LNCaP clone FGC (cell line): ENCODE data around the gene CRISPLD2.

Experiments
- DNase-seq: peaks from one replicate; pipeline ENCODE4 v3.0.0-alpha.2; 2011; ENCODE audit warnings: low read depth
- H3K4me3 ChIP-seq: 2 replicates; pipeline ENCODE4 v1.5.1; 2011; ENCODE audit warnings: mild to moderate bottlenecking, low read depth, low read length, control low read depth
- TF ChIP-seq, protein P1 (sequence below): IDR thresholded peaks from 2 replicates; pipeline ENCODE4 v1.5.1; 2012; ENCODE audit warnings: mild to moderate bottlenecking; ENCODE audit not compliant: control insufficient read depth, insufficient read depth; ENCODE audit errors: extremely low read depth

CRISPLD2 gene

DNA sequence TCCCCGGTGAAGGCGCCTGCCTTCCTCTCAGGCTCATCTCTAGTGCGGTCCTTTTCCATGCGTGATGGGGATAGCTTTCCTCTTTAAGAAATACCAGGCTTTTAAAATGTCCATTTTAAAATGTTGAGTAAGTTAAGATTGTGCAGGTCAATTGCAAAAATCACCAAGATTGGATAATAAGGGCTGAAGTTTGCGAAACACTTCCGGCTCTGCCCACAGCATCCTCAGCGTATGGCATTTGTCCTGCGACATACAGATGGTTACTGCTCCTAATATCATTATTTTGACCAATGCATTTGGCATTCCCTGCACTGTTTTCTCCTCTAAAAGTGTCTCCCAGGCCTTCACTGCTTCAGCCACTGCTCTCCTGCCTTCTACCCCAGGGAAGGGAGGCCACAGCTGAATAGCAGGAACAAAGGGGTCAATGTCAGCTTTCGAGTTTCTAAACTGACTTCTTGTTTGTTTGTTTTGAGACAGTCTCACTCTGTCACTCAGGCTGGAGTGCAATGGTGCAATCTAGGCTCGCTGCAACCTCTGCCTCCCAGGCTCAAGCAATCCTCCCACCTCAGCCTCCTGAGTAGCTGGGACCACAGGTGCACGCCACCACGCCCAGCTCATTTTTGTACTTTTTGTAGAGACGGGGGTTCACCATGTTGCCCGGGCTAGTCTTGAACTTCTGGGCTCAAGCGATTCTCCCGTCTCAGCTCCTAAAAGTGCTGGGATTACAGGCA lies 91.9 kb downstream of the CRISPLD2 start:
- TF ChIP-seq, protein P1, sequence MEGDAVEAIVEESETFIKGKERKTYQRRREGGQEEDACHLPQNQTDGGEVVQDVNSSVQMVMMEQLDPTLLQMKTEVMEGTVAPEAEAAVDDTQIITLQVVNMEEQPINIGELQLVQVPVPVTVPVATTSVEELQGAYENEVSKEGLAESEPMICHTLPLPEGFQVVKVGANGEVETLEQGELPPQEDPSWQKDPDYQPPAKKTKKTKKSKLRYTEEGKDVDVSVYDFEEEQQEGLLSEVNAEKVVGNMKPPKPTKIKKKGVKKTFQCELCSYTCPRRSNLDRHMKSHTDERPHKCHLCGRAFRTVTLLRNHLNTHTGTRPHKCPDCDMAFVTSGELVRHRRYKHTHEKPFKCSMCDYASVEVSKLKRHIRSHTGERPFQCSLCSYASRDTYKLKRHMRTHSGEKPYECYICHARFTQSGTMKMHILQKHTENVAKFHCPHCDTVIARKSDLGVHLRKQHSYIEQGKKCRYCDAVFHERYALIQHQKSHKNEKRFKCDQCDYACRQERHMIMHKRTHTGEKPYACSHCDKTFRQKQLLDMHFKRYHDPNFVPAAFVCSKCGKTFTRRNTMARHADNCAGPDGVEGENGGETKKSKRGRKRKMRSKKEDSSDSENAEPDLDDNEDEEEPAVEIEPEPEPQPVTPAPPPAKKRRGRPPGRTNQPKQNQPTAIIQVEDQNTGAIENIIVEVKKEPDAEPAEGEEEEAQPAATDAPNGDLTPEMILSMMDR: no peak
- H3K4me3 ChIP-seq: no peak overlapping the region
- DNase-seq: no peak

DNA sequence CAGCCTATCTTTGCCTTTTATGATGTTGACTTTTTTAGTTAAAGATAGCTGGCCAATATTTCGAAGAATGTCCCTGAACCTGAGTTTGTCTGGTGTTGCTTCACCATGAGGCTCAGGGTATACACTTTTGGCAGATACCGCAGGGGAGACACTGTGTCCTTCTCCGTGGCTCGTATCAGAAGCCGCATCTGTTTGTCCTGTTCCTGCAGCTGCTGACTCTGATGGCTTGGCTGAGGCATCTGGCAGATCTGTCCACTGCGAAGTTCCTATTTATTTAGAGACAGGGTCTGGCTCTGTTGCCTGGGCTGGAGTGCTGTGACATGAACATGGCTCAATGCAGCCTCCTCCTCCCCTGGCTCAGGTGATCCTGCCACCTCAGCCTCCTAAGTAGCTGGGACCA lies 93.5 kb downstream of the CRISPLD2 start:
- TF ChIP-seq, protein P1: no peak
- no peak overlapping the region for H3K4me3 ChIP-seq
- DNase-seq: peak; percentile 97

DNA sequence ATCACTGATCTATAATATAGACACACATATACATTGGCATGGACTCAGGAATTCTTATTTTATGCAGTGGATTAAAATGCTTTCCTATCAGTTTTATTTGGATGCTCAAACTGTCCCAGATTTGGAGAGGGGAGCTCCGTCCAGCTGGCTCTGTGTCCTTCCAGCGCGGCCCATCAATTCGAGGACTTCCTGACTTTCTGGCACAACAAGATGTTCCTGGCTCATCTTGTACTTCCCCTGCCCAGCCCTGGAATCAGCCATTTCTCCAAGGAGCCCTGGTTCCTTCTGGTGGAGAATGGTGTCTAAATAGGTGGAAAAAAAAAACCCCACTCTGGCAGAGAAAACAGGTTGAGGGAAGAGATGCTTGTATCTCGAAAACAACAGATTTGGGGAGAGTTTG lies 94.5 kb downstream of the CRISPLD2 start:
- peak; percentile 46 for DNase-seq
- no peak overlapping the region for H3K4me3 ChIP-seq
- TF ChIP-seq, protein P1: no peak

DNA sequence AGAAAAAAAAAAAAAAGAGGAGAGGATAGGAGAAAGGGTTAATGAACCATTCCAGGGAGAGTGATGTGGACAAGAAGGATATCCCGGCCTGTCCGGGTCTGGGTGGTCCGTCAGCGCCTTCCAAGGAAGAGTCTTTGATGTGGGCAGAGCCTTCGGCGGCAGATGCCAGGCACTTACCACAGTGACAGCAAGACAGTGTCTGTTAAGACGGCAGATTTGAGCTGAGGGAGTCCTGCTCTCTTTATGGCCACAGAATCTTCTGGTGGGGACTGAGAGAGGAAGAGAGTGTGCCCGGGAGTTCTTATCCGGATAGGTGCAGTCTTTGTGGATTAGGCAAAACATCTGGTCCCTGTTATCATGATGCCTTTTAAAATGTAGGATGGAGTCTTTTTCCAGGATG lies 96.4 kb downstream of the CRISPLD2 start:
- no peak overlapping the region for H3K4me3 ChIP-seq
- TF ChIP-seq, protein P1: no peak
- DNase-seq: no peak

DNA sequence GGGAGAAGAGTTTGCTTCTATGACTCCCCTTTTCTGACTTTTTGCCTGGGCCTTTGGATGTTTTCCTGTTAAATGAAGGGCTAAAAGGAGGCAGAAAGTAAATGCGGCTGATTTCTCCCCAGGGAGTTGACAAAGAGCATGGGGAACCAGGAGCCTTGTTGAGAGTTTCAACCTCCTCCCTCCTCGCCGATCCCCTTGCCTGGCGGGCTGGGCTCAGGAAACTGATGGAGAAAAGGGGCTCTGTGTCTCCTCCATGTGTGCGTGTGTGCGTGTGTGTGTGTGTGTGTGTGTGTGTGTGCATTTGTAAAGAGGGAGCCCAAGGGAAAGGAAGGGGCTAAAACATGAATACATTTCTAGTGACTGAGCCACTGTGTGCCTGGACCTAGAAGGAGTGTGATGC lies 97.1 kb downstream of the CRISPLD2 start:
- TF ChIP-seq, protein P1: no peak
- no peak for DNase-seq
- no peak overlapping the region for H3K4me3 ChIP-seq

DNA sequence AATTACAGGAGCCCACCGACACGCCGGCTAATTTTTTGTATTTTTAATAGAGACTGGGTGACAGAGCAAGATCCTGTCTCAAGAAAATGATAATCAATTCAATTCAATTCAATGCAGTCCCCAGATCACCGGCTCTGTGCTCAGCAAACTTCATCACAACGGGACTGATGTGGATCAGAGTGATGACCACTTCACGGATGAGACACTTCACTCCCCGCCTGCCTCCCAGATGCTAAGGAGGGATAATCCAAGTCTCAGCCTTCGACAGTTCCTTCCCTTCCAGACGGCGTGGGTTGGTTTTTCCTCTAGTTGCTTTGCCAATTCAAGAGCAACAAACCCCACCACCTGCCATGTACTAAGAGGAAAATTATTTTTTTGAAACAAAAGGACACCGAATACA lies 97.7 kb downstream of the CRISPLD2 start:
- no peak for DNase-seq
- no peak overlapping the region for H3K4me3 ChIP-seq
- TF ChIP-seq, protein P1: no peak
